IMR-90 (cell line): Measurements from ENCODE around the gene RBM8A. TPM values are rescaled to one million over a fixed set of nuclear protein-coding genes. Genes with fewer than 3 reads are reported as not detected.

Source experiments
- ATAC-seq: fragments of 200-7000 bp; cut with Tn5 transposase; 2 replicates; pipeline ENCODE4 v1.9.1; 2020; ENCODE audit warnings: low read depth, mild to moderate bottlenecking, moderate library complexity
- BruUV-seq: library from RNA; stranded (reverse); fragments of 400-500 nt; replicated peaks from 2 replicates; lab custom pipeline; 2021; lab: Mats Ljungman, UMichigan
- CTCF ChIA-PET: fragments of 300-600 bp; formaldehyde crosslinking; extraction: SDS; loops from one replicate; lab custom pipeline; 2021; ENCODE audit warnings: antibody characterized with exemption; lab: Yijun Ruan, JAX
- POLR2A ChIA-PET: fragments of 300-600 bp; sonication (Branson Sonifier 250); formaldehyde crosslinking; loops from one replicate; lab custom pipeline; 2022; ENCODE audit warnings: antibody characterized with exemption; ENCODE audit not compliant: unreplicated experiment; lab: Charles Lee
- DNase-seq: peaks from one replicate; pipeline ENCODE4 v3.0.0; 2013
- H2AFZ ChIP-seq: replicated peaks from 2 replicates; pipeline ENCODE3; 2013; ENCODE audit warnings: low read length, mild to moderate bottlenecking; ENCODE audit not compliant: poor library complexity
- H2AK5ac ChIP-seq: 2 replicates; pipeline ENCODE4 v1.6.1; 2013; ENCODE audit warnings: low read depth, low read length, inconsistent platforms
- H2AK9ac ChIP-seq: replicated peaks from 2 replicates; pipeline ENCODE3; 2013; ENCODE audit warnings: mild to moderate bottlenecking, low read depth, low read length, moderate library complexity; ENCODE audit not compliant: poor library complexity
- H2BK120ac ChIP-seq: 2 replicates; pipeline ENCODE4 v1.6.1; 2013; ENCODE audit warnings: low read depth, low read length, inconsistent platforms
- H2BK15ac ChIP-seq: 3 replicates; pipeline ENCODE4 v1.6.1; 2013; ENCODE audit warnings: low read depth, low read length, inconsistent platforms
- H2BK20ac ChIP-seq: 2 replicates; pipeline ENCODE4 v1.6.1; 2013; ENCODE audit warnings: low read depth, mild to moderate bottlenecking, inconsistent platforms, low read length, moderate library complexity
- H2BK5ac ChIP-seq: 2 replicates; pipeline ENCODE4 v1.6.1; 2013; ENCODE audit warnings: mild to moderate bottlenecking, low read depth, low read length, inconsistent platforms; ENCODE audit not compliant: poor library complexity, severe bottlenecking
- H3K14ac ChIP-seq: replicated peaks from 2 replicates; pipeline ENCODE4 v1.6.1; 2013; ENCODE audit warnings: low read depth, low read length, inconsistent platforms
- H3K18ac ChIP-seq: 2 replicates; pipeline ENCODE4 v1.6.1; 2013; ENCODE audit warnings: low read depth, low read length, control low read depth
- H3K23ac ChIP-seq: 2 replicates; pipeline ENCODE4 v1.6.1; 2013; ENCODE audit warnings: low read depth, low read length, inconsistent platforms
- H3K27ac ChIP-seq: 2 replicates; pipeline ENCODE4 v1.5.1; 2013; ENCODE audit warnings: mild to moderate bottlenecking, control low read depth, low read length; ENCODE audit not compliant: insufficient read depth
- H3K27me3 ChIP-seq: 2 replicates; pipeline ENCODE4 v1.6.1; 2013; ENCODE audit warnings: low read length; ENCODE audit not compliant: control insufficient read depth, insufficient read depth
- H3K36me3 ChIP-seq: 2 replicates; pipeline ENCODE4 v1.6.1; 2013; ENCODE audit warnings: low read length, mixed read lengths; ENCODE audit not compliant: control insufficient read depth, insufficient read depth
- H3K4ac ChIP-seq: 2 replicates; pipeline ENCODE4 v1.6.1; 2013; ENCODE audit warnings: low read depth, low read length, inconsistent platforms
- H3K4me1 ChIP-seq: 2 replicates; pipeline ENCODE4 v1.6.1; 2013; ENCODE audit warnings: low read length, mixed read lengths; ENCODE audit not compliant: control insufficient read depth, insufficient read depth
- H3K4me2 ChIP-seq: 2 replicates; pipeline ENCODE4 v1.6.1; 2013; ENCODE audit warnings: low read depth, mild to moderate bottlenecking, control low read depth, low read length, moderate library complexity
- H3K4me3 ChIP-seq: 2 replicates; pipeline ENCODE4 v1.5.1; 2013; ENCODE audit warnings: low read depth, mild to moderate bottlenecking, control low read depth, low read length, moderate library complexity; ENCODE audit not compliant: insufficient read depth
- H3K56ac ChIP-seq: 2 replicates; pipeline ENCODE4 v1.6.1; 2013; ENCODE audit warnings: low read length, inconsistent platforms; ENCODE audit not compliant: insufficient read depth; ENCODE audit errors: extremely low read depth
- H3K79me1 ChIP-seq, 2 experiments: 2 replicates each; pipeline ENCODE4 v1.6.1; 2013; ENCODE audit warnings: low read length in 2 of 2, inconsistent platforms in 1 of 2, low read depth in 1 of 2
- H3K9ac ChIP-seq: 2 replicates; pipeline ENCODE4 v1.6.1; 2013; ENCODE audit warnings: low read depth, low read length, control low read depth
- H3K9me1 ChIP-seq: 2 replicates; pipeline ENCODE4 v1.6.1; 2013; ENCODE audit warnings: low read length, inconsistent platforms; ENCODE audit not compliant: insufficient read depth
- H3K9me3 ChIP-seq: 2 replicates; pipeline ENCODE4 v1.6.1; 2013; ENCODE audit warnings: low read length; ENCODE audit not compliant: control insufficient read depth, insufficient read depth
- H4K20me1 ChIP-seq: 2 replicates; pipeline ENCODE4 v1.6.1; 2013; ENCODE audit warnings: low read length, inconsistent platforms; ENCODE audit not compliant: insufficient read depth
- H4K5ac ChIP-seq: 2 replicates; pipeline ENCODE4 v1.6.1; 2013; ENCODE audit warnings: mild to moderate bottlenecking, low read depth, low read length, control low read depth
- H4K8ac ChIP-seq, 2 experiments: 2 replicates each; pipeline ENCODE4 v1.6.1; 2013; ENCODE audit warnings: low read depth in 2 of 2, low read length in 2 of 2, control low read depth in 1 of 2, inconsistent platforms in 1 of 2
- H4K91ac ChIP-seq: 2 replicates; pipeline ENCODE4 v1.6.1; 2013; ENCODE audit warnings: low read depth, low read length, inconsistent platforms; ENCODE audit not compliant: insufficient read depth
- BHLHE40 ChIP-seq: fragments of 150-350 bp; IDR thresholded peaks from 2 replicates; pipeline ENCODE4 v1.6.1; 2016; ENCODE audit warnings: mild to moderate bottlenecking, low read depth, low read length
- ELK1 ChIP-seq: fragments of 150-350 bp; IDR thresholded peaks from 2 replicates; pipeline ENCODE4 v1.6.1; 2016; ENCODE audit warnings: low read depth, mild to moderate bottlenecking, low read length, moderate library complexity, borderline replicate concordance
- MAZ ChIP-seq: IDR thresholded peaks from 2 replicates; pipeline ENCODE4 v1.6.1; 2012; ENCODE audit warnings: low read depth, mild to moderate bottlenecking, low read length, improper control_type of control experiment, moderate library complexity, borderline replicate concordance
- MXI1 ChIP-seq: IDR thresholded peaks from 2 replicates; pipeline ENCODE4 v1.6.1; 2012; ENCODE audit warnings: low read depth, mild to moderate bottlenecking, low read length, moderate library complexity, borderline replicate concordance
- NFE2L2 ChIP-seq: fragments of 150-350 bp; IDR thresholded peaks from 2 replicates; pipeline ENCODE4 v1.6.1; 2016; ENCODE audit warnings: low read depth, mild to moderate bottlenecking, low read length
- POLR2A ChIP-seq: IDR thresholded peaks from 2 replicates; pipeline ENCODE4 v1.6.1; 2012; ENCODE audit warnings: mild to moderate bottlenecking, low read depth, low read length
- SMC3 ChIP-seq: fragments of 150-350 bp; IDR thresholded peaks from 2 replicates; pipeline ENCODE4 v1.6.1; 2016; ENCODE audit warnings: low read depth, mild to moderate bottlenecking, antibody characterized with exemption, low read length, moderate library complexity
- WGBS, 2 experiments: methylation state at CpG; one replicate each; pipeline versions ENCODE4 v1.1.5 to v1.1.7; 2013; ENCODE audit warnings: missing lambda C conversion rate in 2 of 2; ENCODE audit not compliant: insufficient read length in 1 of 2; ENCODE audit errors: extremely low coverage in 2 of 2; 5-methylcytosine and 5-hydroxymethylcytosine counted together
- dilution Hi-C: fragments of 300-500 bp; cut with HindIII; formaldehyde crosslinking; loops from one replicate; pipeline ENCODE4 v1.14.3; 2018; ENCODE audit warnings: low sequenced_read_pairs; ENCODE audit not compliant: unreplicated experiment
- in situ Hi-C: fragments of 300-500 bp; cut with MboI; formaldehyde crosslinking; loops from 3 replicates; pipeline ENCODE4 v1.14.3; 2019; ENCODE audit warnings: low sequenced_read_pairs, inconsistent platforms, mixed read lengths
- intact Hi-C: fragments of 100-400 bp; cut with micrococcal nuclease; formaldehyde crosslinking; loops from 2 replicates; pipeline ENCODE4 v1.10.0; 2022
- polyA plus RNA-seq, 3 experiments: library from polyadenylated mRNA; depleted of rRNA; stranded (reverse); fragments of >200 nt; gene quantifications; 2 replicates each; pipeline ENCODE4 v1.2.3, GENCODE V29; 2012; ENCODE audit warnings: low replicate concordance in 1 of 3
- total RNA-seq: library from RNA; depleted of rRNA; stranded (reverse); fragments of >200 nt; gene quantifications from 2 replicates; pipeline ENCODE4 v1.2.3, GENCODE V29; 2012

RBM8A gene
- total and polyA plus RNA-seq, 2 of the 4 experiments (the other 2 are of a cell fraction) = 94.1 to 251 TPM

GRCh38 chr1:145957443-145958319 is 30.4 kb upstream of the RBM8A start, which contains the start of gene LIX1L:
LIX1L (minus strand) TSS chr1:145958017; CDS start chr1:145957927, 90 bp downstream.
- Histone ChIP-seq H2BK5ac (peak within 1 kb of the TSS; percentile 98), H4K8ac (peak within 1 kb of the TSS; percentile 8 to 89), H3K36me3 (no peaks in the 10 kb centered on the region), H4K20me1 (peaks cover 15% of the 10 kb centered on the region; the same call in 1 of the 2 replicates), H3K9me3 (no peaks in the 10 kb centered on the region), H3K4me1 (peaks cover 18% of the 10 kb centered on the region), H4K91ac (peak within 1 kb of the TSS; percentile 88; the same call in 1 of the 2 replicates), H2BK20ac (no peak within 1 kb of the TSS), H3K9me1 (peaks cover 17% of the 10 kb centered on the region), H4K5ac (peak within 1 kb of the TSS; percentile 31), H3K27me3 (no peaks in the 10 kb centered on the region), H2AFZ (peak within 1 kb of the TSS; percentile 95), H3K23ac (peak within 1 kb of the TSS; percentile 81; the same call in 1 of the 2 replicates), H2AK9ac (peak within 1 kb of the TSS; percentile 98), H3K4ac (peak within 1 kb of the TSS; percentile 90), H3K14ac (peak within 1 kb of the TSS; percentile 82), H3K79me1 (peaks cover 21 to 66% of the 10 kb centered on the region in 2 experiments), H2AK5ac (peak within 1 kb of the TSS; percentile 63), H3K27ac (peak within 1 kb of the TSS; percentile 94), H3K18ac (peak within 1 kb of the TSS; percentile 55), H2BK120ac (peak within 1 kb of the TSS; percentile 63; the same call in 1 of the 2 replicates), H3K4me3 (peak within 1 kb of the TSS; percentile 68), H3K9ac (peak within 1 kb of the TSS; percentile 87), H3K56ac (peak within 1 kb of the TSS; percentile 74), H2BK15ac (peak within 1 kb of the TSS; percentile 7; the same call in 1 of the 3 replicates), H3K4me2 (peak within 1 kb of the TSS; percentile 99)
- in situ Hi-C loops = no loop called here
- ATAC-seq (peak; percentile 85), DNase-seq (peak; percentile 96)
- dilution Hi-C loops = no loop called here
- TF ChIP-seq SMC3 (no peak), BHLHE40 (peak; percentile 67), NFE2L2 (peak; percentile 8; the same call in 1 of the 2 replicates), MAZ (peak; percentile 67; the same call in 1 of the 2 replicates), POLR2A (peak; percentile 86), ELK1 (no peak), MXI1 (peak; percentile 75; the same call in 1 of the 2 replicates)
- intact Hi-C loops = loop anchor here (2.0 to 10.0 kb wide), 3 partner anchors 31 to 100 kb away; partner anchors contain the start of genes PIAS3 and RBM8A
- BruUV-seq = no TSS peak
- WGBS, 2 experiments = 4% methylated on average over 11 of the region's 60 CpGs; no CpG with 5 or more reads in 1 of the 2 experiments
- POLR2A ChIA-PET = interaction anchor here (0.5 to 0.8 kb wide), 3 partner anchors 12 to 99 kb away, joined by 3 to 6 read pairs (median 3); partner anchors contain the start of gene PIAS3
- CTCF ChIA-PET = interaction anchor here (0.8 to 1.2 kb wide), 2 partner anchors 66 to 98 kb away, joined by 3 to 4 read pairs; partner anchors contain the start of gene PIAS3
